HG02571 (cell line): ENCODE measurements around the gene DIPK1B.
"Not testable (repeated sequence)": the region's sequence is repeated elsewhere in the genome, so short reads cannot be mapped to it uniquely, and the experiment has no call there.

Experiments used
- ATAC-seq: cut with Tn5 transposase; IDR thresholded peaks from one replicate; pipeline ENCODE4 v1.9.1; 2021; ENCODE audit warnings: mild to moderate bottlenecking, moderate library complexity; ENCODE audit not compliant: unreplicated experiment

DIPK1B gene

GRCh38 chr9:136748666-136749611 lies 36.6 kb downstream of the DIPK1B start:
- ATAC-seq: no peak

- no peak for ATAC-seq
These were observed 38.2 kb downstream of the DIPK1B start for GRCh38 chr9:136750526-136750925.

- no peak for ATAC-seq
These were observed 38.9 kb downstream of the DIPK1B start for GRCh38 chr9:136751244-136751643.

- ATAC-seq: no peak
These were observed 39.4 kb downstream of the DIPK1B start for GRCh38 chr9:136751814-136752213.

- no peak for ATAC-seq
These were observed 41.1 kb downstream of the DIPK1B start for GRCh38 chr9:136753371-136754058.

- no peak for ATAC-seq
These were observed 41.7 kb downstream of the DIPK1B start for GRCh38 chr9:136754059-136754572.

- ATAC-seq: no peak
These were observed 42.4 kb downstream of the DIPK1B start for GRCh38 chr9:136754626-136755301.

GRCh38 chr9:136755302-136756133 lies 43.1 kb downstream of the DIPK1B start:
- ATAC-seq: not testable (repeated sequence)

GRCh38 chr9:136756134-136756438 lies 43.7 kb downstream of the DIPK1B start:
- no peak for ATAC-seq

- ATAC-seq: no peak
These were observed 44.5 kb downstream of the DIPK1B start for GRCh38 chr9:136756836-136757235.

- no peak for ATAC-seq
These were observed 45.0 kb downstream of the DIPK1B start for GRCh38 chr9:136757328-136757727.

- ATAC-seq: no peak
These were observed 45.4 kb downstream of the DIPK1B start for GRCh38 chr9:136757751-136758140.

GRCh38 chr9:136759001-136759400 lies 46.6 kb downstream of the DIPK1B start:
- no peak for ATAC-seq

- no peak for ATAC-seq
These were observed 47.3 kb downstream of the DIPK1B start for GRCh38 chr9:136759436-136760325.

GRCh38 chr9:136760424-136760823 lies 48.1 kb downstream of the DIPK1B start:
- no peak for ATAC-seq

GRCh38 chr9:136760834-136761544 lies 48.6 kb downstream of the DIPK1B start:
- ATAC-seq: not testable (repeated sequence)

GRCh38 chr9:136761545-136761981 lies 49.2 kb downstream of the DIPK1B start:
- ATAC-seq: no peak

- ATAC-seq: no peak
These were observed 49.9 kb downstream of the DIPK1B start for GRCh38 chr9:136762221-136762691.
